ENCODE results near the gene FUT7. TPM values are rescaled to one million over a fixed set of nuclear protein-coding genes. Genes with fewer than 3 reads are reported as not detected.
A peak's percentile ranks its signal among the peaks of the same experiment; 100 is the strongest.

Gene FUT7
- total and polyA plus RNA-seq, 8 donors, result 0.23 to 3.9 (median 0.43) TPM; not detected in 4

- Histone ChIP-seq H3K27me3 (peaks cover 8 to 65% (median 48%) of the 10 kb centered on the region in 3 donors), H3K4me1 (peaks cover 39 to 63% (median 58%) of the 10 kb centered on the region in 4 donors), H3K36me3 (peaks cover 12 to 24% (median 16%) of the 10 kb centered on the region in 4 donors), H3K27ac (peak overlapping the region; percentile 73 to 84 (median 79)), H3K4me3 (peak overlapping the region; percentile 58 to 78 (median 66)), H3K9me3 (no peaks in the 10 kb centered on the region)
- intact Hi-C loops (cut with DNase I; ENCODE audit: low total_unique reads), result no loop called here
- TF ChIP-seq POLR2A (IDR thresholded peaks at IDR 0.05) (no peak), POLR2AphosphoS5 (IDR thresholded peaks at IDR 0.05) (peak in 2 of 3 donors; percentile 57 to 65)
- peak; percentile 79 to 83 for DNase-seq
- 8 to 32% (median 16%) methylated on average over 10 to 18 of the region's 18 CpGs for WGBS, 5 donors
Observed at GRCh38 chr9:137044502-137045177, 12.8 kb upstream of the FUT7 start.

DNA sequence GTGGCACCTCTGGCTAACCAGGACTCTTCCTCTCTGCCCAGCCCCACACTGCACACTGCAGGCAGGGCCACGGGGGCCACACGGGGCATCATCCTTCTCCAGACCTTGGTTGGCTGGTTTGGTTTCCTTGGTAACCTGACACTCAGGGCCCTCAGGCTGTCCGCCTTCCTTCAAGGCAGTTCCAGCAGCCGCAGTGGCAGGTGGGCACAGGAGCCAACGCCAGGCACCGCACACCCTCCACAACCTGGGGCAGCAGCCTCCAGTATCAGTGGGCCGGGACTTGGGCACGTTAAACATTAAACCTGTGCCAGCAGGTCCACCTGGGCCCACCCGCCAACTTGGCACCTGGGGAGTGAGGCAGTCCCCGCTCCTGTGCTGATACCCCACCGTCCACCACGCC lies 12.1 kb upstream of the FUT7 start:
- intact Hi-C loops (cut with DNase I; ENCODE audit: low total_unique reads), result no loop called here
- H3K36me3 ChIP-seq, result peaks cover 17 to 30% (median 22%) of the 10 kb centered on the region in 4 donors
- H3K4me1 ChIP-seq, result peaks cover 39 to 58% (median 53%) of the 10 kb centered on the region in 4 donors
- H3K9me3 ChIP-seq, result no peaks in the 10 kb centered on the region
- peak overlapping the region; percentile 58 to 78 (median 66) for H3K4me3 ChIP-seq
- WGBS, 5 donors, result 25 to 52% (median 37%) methylated on average over 4 to 12 of the region's 12 CpGs
- TF ChIP-seq POLR2A (IDR thresholded peaks at IDR 0.05) (no peak), EP300 (IDR thresholded peaks at IDR 0.05) (no peak), POLR2AphosphoS5 (IDR thresholded peaks at IDR 0.05) (no peak)
- TF ChIP-seq, protein P1, sequence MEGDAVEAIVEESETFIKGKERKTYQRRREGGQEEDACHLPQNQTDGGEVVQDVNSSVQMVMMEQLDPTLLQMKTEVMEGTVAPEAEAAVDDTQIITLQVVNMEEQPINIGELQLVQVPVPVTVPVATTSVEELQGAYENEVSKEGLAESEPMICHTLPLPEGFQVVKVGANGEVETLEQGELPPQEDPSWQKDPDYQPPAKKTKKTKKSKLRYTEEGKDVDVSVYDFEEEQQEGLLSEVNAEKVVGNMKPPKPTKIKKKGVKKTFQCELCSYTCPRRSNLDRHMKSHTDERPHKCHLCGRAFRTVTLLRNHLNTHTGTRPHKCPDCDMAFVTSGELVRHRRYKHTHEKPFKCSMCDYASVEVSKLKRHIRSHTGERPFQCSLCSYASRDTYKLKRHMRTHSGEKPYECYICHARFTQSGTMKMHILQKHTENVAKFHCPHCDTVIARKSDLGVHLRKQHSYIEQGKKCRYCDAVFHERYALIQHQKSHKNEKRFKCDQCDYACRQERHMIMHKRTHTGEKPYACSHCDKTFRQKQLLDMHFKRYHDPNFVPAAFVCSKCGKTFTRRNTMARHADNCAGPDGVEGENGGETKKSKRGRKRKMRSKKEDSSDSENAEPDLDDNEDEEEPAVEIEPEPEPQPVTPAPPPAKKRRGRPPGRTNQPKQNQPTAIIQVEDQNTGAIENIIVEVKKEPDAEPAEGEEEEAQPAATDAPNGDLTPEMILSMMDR (IDR thresholded peaks at IDR 0.05), result no peak
- peak overlapping the region; percentile 66 to 84 (median 79) for H3K27ac ChIP-seq
- no peak for DNase-seq
- H3K27me3 ChIP-seq, result peaks cover 6 to 59% (median 42%) of the 10 kb centered on the region in 3 donors

- peak; percentile 63 to 79 for DNase-seq
- WGBS, 5 donors, result 35 to 58% (median 52%) methylated on average over 14 to 36 of the region's 36 CpGs
- TF ChIP-seq POLR2A (IDR thresholded peaks at IDR 0.05) (no peak), EP300 (IDR thresholded peaks at IDR 0.05) (no peak), POLR2AphosphoS5 (IDR thresholded peaks at IDR 0.05) (peak; percentile 24 to 60 (median 55))
- TF ChIP-seq, protein P1 (IDR thresholded peaks at IDR 0.05), result no peak
- Histone ChIP-seq H3K36me3 (peaks cover 17 to 40% (median 32%) of the 10 kb centered on the region in 4 donors), H3K9me3 (no peaks in the 10 kb centered on the region), H3K4me1 (peaks cover 34 to 51% (median 47%) of the 10 kb centered on the region in 4 donors), H3K27ac (peak overlapping the region; percentile 66 to 84 (median 79)), H3K4me3 (peak overlapping the region; percentile 58 to 78 (median 66)), H3K27me3 (peaks cover 0 to 49% (median 32%) of the 10 kb centered on the region in 3 donors)
- intact Hi-C loops (cut with DNase I; ENCODE audit: low total_unique reads), result no loop called here
Observed at GRCh38 chr9:137042751-137043727, 11.2 kb upstream of the FUT7 start.

- H3K4me1 ChIP-seq, result peaks cover 26 to 42% (median 37%) of the 10 kb centered on the region in 4 donors
- peaks cover 0 to 30% (median 15%) of the 10 kb centered on the region in 3 donors for H3K27me3 ChIP-seq
- intact Hi-C loops (cut with DNase I; ENCODE audit: low total_unique reads), result no loop called here
- peaks cover 17 to 50% (median 39%) of the 10 kb centered on the region in 4 donors for H3K36me3 ChIP-seq
- DNase-seq, result no peak
- peak overlapping the region in 1 of 4 donors; percentile 7 for H3K4me3 ChIP-seq
- no peaks in the 10 kb centered on the region for H3K9me3 ChIP-seq
- TF ChIP-seq, protein P1 (IDR thresholded peaks at IDR 0.05), result no peak
- TF ChIP-seq EP300 (IDR thresholded peaks at IDR 0.05), result no peak
- TF ChIP-seq POLR2AphosphoS5 (IDR thresholded peaks at IDR 0.05), result no peak
- no peak for TF ChIP-seq POLR2A (IDR thresholded peaks at IDR 0.05)
- H3K27ac ChIP-seq, result peak overlapping the region in 2 of 5 donors; percentile 50 to 84
- WGBS, 5 donors, result 58 to 68% (median 68%) methylated on average over 10 to 16 of the region's 16 CpGs
Observed at GRCh38 chr9:137041124-137041523, 9.2 kb upstream of the FUT7 start.

All from stomach (tissue), 9 donors.